Endodermal cell (in vitro differentiated cells): Measurements from ENCODE around the gene GHDC. TPM values are rescaled to one million over a fixed set of nuclear protein-coding genes. Genes with fewer than 3 reads are reported as not detected.

Experiments
- DNase-seq: peaks from one replicate; pipeline ENCODE4 v3.0.0-alpha.2; 2017
- H3K27ac ChIP-seq: 2 replicates; pipeline ENCODE4 v1.5.1; 2013; ENCODE audit warnings: mild to moderate bottlenecking, low read depth, low read length, moderate library complexity
- H3K27me3 ChIP-seq: 2 replicates; pipeline ENCODE4 v1.6.1; 2013; ENCODE audit warnings: mild to moderate bottlenecking, low read length, moderate library complexity; ENCODE audit not compliant: insufficient read depth, control insufficient read depth, poor library complexity, severe bottlenecking
- H3K36me3 ChIP-seq: 2 replicates; pipeline ENCODE4 v1.7.0; 2013; ENCODE audit warnings: mild to moderate bottlenecking, low read length, moderate library complexity; ENCODE audit not compliant: control insufficient read depth, insufficient read depth
- H3K4me1 ChIP-seq: one replicate; pipeline ENCODE4 v1.7.0; 2013; ENCODE audit warnings: low read length; ENCODE audit not compliant: control insufficient read depth, insufficient read depth
- H3K4me3 ChIP-seq: 2 replicates; pipeline ENCODE4 v1.5.1; 2013; ENCODE audit warnings: mild to moderate bottlenecking, low read length, moderate library complexity
- H3K9ac ChIP-seq: 2 replicates; pipeline ENCODE4 v1.6.1; 2013; ENCODE audit warnings: mild to moderate bottlenecking, low read length, moderate library complexity; ENCODE audit not compliant: poor library complexity, severe bottlenecking; ENCODE audit errors: extremely low read depth
- H3K9me3 ChIP-seq: 2 replicates; pipeline ENCODE4 v1.6.1; 2013; ENCODE audit warnings: mild to moderate bottlenecking, low read length, moderate library complexity; ENCODE audit not compliant: control insufficient read depth
- H3K27ac Mint-ChIP-seq: 2 replicates; pipeline ENCODE4 v1.8.0; 2020; ENCODE audit warnings: mixed read lengths
- H3K27me3 Mint-ChIP-seq: 2 replicates; pipeline ENCODE4 v1.8.0; 2021; ENCODE audit warnings: mild to moderate bottlenecking, mixed read lengths; ENCODE audit not compliant: insufficient read depth
- H3K36me3 Mint-ChIP-seq: 2 replicates; pipeline ENCODE4 v1.8.0; 2020; ENCODE audit warnings: low read depth, mixed read lengths
- H3K4me1 Mint-ChIP-seq: 2 replicates; pipeline ENCODE4 v1.8.0; 2020; ENCODE audit warnings: mixed read lengths
- H3K4me3 Mint-ChIP-seq: 2 replicates; pipeline ENCODE4 v1.8.0; 2020; ENCODE audit warnings: mild to moderate bottlenecking, moderate library complexity, mixed read lengths
- H3K9me3 Mint-ChIP-seq: 2 replicates; pipeline ENCODE4 v1.8.0; 2020; ENCODE audit warnings: mild to moderate bottlenecking, mixed read lengths
- WGBS, 2 experiments: methylation state at CpG; one replicate each; pipeline versions ENCODE4 v1.1.5 to v1.1.7; 2013; ENCODE audit warnings: missing lambda C conversion rate in 2 of 2, mixed read lengths in 1 of 2; ENCODE audit not compliant: insufficient coverage in 1 of 2, insufficient read length in 1 of 2; 5-methylcytosine and 5-hydroxymethylcytosine counted together
- total RNA-seq, 2 donors: library from RNA; stranded (reverse); fragmentation: NEBNext Ultra II Directional in 1 of 2; extraction: Animal tissue kit (Norgen Biotek cat#: 25700) in 1 of 2; gene quantifications; 2 replicates in 1 of 2; 3 replicates in 1 of 2; pipeline ENCODE4 v1.2.1, GENCODE V29; 2021
- TF ChIP-seq, protein P1 (sequence below): fragments of 200-600 bp; sonication (generic); conservative IDR thresholded peaks from 2 replicates; pipeline ENCODE4 v1.5.0; 2021; ENCODE audit warnings: antibody characterized with exemption, mild to moderate bottlenecking

Gene GHDC
- total RNA-seq, 2 donors from 2014 or later = 4.4 to 8.4 TPM

DNA sequence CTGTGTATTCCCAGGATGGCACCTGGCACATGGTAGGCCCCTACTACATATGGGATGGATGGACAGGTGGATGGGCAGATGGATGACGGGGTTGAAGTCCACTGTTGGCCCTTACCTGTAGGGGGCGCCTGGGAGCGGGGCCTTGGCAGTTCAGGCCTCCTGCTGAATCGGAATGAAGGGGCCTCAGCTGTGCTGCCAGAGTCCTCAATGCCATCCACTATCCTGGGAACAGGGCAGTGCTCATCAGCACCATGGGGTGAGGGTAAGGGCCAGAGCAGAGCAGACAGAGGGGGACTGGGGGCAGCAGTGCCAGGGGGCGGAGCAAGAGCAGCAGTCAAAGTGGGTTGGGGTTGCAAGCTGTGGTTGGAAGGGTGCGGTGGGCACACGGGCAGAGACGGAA, 31.2 kb downstream of the GHDC start:
- no peak overlapping the region for H3K4me3 Mint-ChIP-seq
- H3K9me3 ChIP-seq = no peaks in the 10 kb centered on the region

GRCh38 chr17:42160531-42160910, 33.8 kb downstream of the GHDC start:
- H3K27me3 Mint-ChIP-seq = no peaks in the 10 kb centered on the region
- no peaks in the 10 kb centered on the region for H3K27me3 ChIP-seq
- H3K9me3 Mint-ChIP-seq = no peaks in the 10 kb centered on the region
- H3K9me3 ChIP-seq = no peaks in the 10 kb centered on the region
- H3K4me1 ChIP-seq = peaks cover 3% of the 10 kb centered on the region
- DNase-seq = no peak
- H3K4me3 Mint-ChIP-seq = no peak overlapping the region
- no peak overlapping the region for H3K27ac ChIP-seq
- H3K9ac ChIP-seq = no peak overlapping the region
- no peaks in the 10 kb centered on the region for H3K36me3 ChIP-seq
- 95 to 96% methylated on average over 7 of the region's 7 CpGs for WGBS, 2 experiments
- no peaks in the 10 kb centered on the region for H3K36me3 Mint-ChIP-seq
- H3K4me3 ChIP-seq = no peak overlapping the region
- peaks cover 7% of the 10 kb centered on the region for H3K4me1 Mint-ChIP-seq
- TF ChIP-seq, protein P1, sequence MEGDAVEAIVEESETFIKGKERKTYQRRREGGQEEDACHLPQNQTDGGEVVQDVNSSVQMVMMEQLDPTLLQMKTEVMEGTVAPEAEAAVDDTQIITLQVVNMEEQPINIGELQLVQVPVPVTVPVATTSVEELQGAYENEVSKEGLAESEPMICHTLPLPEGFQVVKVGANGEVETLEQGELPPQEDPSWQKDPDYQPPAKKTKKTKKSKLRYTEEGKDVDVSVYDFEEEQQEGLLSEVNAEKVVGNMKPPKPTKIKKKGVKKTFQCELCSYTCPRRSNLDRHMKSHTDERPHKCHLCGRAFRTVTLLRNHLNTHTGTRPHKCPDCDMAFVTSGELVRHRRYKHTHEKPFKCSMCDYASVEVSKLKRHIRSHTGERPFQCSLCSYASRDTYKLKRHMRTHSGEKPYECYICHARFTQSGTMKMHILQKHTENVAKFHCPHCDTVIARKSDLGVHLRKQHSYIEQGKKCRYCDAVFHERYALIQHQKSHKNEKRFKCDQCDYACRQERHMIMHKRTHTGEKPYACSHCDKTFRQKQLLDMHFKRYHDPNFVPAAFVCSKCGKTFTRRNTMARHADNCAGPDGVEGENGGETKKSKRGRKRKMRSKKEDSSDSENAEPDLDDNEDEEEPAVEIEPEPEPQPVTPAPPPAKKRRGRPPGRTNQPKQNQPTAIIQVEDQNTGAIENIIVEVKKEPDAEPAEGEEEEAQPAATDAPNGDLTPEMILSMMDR = no peak
- H3K27ac Mint-ChIP-seq = peak overlapping the region; percentile 28

More for the DNA sequence above, 31.2 kb downstream of the GHDC start:
- Mint-ChIP-seq H3K9me3 (no peaks in the 10 kb centered on the region), H3K27me3 (peaks cover 2% of the 10 kb centered on the region), H3K4me1 (no peaks in the 10 kb centered on the region), H3K36me3 (no peaks in the 10 kb centered on the region), H3K27ac (peak overlapping the region; percentile 26)
- no peak overlapping the region for H3K4me3 ChIP-seq
- 68 to 84% methylated on average over 5 to 8 of the region's 8 CpGs for WGBS, 2 experiments
- TF ChIP-seq, protein P1 = peak; percentile 86
- no peak overlapping the region for H3K27ac ChIP-seq
- H3K4me1 ChIP-seq = peaks cover 2% of the 10 kb centered on the region
- no peaks in the 10 kb centered on the region for H3K36me3 ChIP-seq
- no peaks in the 10 kb centered on the region for H3K27me3 ChIP-seq
- no peak overlapping the region for H3K9ac ChIP-seq
- peak; percentile 95 for DNase-seq

- TF ChIP-seq, protein P1 = no peak
- H3K27me3 ChIP-seq = no peaks in the 10 kb centered on the region
- 91 to 96% methylated on average over 11 to 14 of the region's 14 CpGs for WGBS, 2 experiments
Observed at GRCh38 chr17:42159796-42160530, 34.3 kb downstream of the GHDC start.

More at GRCh38 chr17:42159796-42160530, 34.3 kb downstream of the GHDC start:
- H3K9me3 ChIP-seq = no peaks in the 10 kb centered on the region
- no peak overlapping the region for H3K9ac ChIP-seq
- no peak overlapping the region for H3K27ac Mint-ChIP-seq
- no peak overlapping the region for H3K27ac ChIP-seq
- DNase-seq = no peak
- no peaks in the 10 kb centered on the region for H3K9me3 Mint-ChIP-seq
- H3K4me1 ChIP-seq = peaks cover 6% of the 10 kb centered on the region
- no peak overlapping the region for H3K4me3 Mint-ChIP-seq
- H3K4me1 Mint-ChIP-seq = peaks cover 9% of the 10 kb centered on the region
- no peaks in the 10 kb centered on the region for H3K27me3 Mint-ChIP-seq
- no peaks in the 10 kb centered on the region for H3K36me3 ChIP-seq
- no peak overlapping the region for H3K4me3 ChIP-seq
- no peaks in the 10 kb centered on the region for H3K36me3 Mint-ChIP-seq
